HuH-7.5 (cell line): ENCODE results near the gene CFAP210.
"Not testable (repeated sequence)": the region's sequence is repeated elsewhere in the genome, so short reads cannot be mapped to it uniquely, and the experiment has no call there.

Experiments
- DNase-seq: peaks from one replicate; pipeline ENCODE4 v3.0.0; 2011; ENCODE audit warnings: low spot score

Gene CFAP210

DNA sequence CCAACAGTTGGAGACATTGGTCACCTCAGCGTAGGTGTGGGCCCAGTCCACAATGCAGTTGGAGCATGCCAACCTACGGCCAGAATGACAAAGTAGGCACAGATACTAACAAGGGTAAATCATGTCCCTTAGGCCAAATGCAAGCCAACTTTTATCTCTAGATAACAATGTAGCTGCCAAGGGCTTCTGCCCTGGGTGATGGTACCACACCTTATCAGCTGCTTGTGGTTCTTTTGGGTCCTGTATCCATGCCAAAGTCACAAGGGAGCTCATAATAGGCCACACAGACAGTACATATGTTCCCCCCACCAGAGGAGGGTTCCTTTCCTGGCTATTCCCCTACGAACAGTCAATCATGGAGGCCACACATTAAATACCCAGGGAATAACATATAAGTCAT, 19.1 kb upstream of the CFAP210 start:
- DNase-seq, result no peak

DNA sequence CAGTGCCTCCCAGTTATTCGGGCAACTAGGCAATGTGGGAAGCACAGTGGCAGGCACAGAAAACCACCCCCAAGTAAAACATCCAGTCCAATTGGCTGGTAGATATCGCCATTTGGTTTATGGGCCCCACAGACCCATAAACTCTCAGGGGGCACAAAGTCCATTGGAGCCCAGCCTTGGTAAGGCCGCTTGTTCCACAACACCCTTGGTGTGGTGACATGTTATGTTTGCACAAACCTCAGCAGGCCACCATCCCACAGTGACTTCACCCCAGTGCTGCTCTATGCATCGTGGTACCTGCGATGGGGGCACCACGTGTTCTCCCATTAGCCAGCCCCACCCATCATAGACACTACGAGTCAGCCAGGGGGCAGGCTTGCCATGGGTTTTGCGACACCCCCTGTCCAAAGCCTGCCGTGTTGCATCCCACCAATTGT, 18.6 kb upstream of the CFAP210 start:
- no peak for DNase-seq

DNA sequence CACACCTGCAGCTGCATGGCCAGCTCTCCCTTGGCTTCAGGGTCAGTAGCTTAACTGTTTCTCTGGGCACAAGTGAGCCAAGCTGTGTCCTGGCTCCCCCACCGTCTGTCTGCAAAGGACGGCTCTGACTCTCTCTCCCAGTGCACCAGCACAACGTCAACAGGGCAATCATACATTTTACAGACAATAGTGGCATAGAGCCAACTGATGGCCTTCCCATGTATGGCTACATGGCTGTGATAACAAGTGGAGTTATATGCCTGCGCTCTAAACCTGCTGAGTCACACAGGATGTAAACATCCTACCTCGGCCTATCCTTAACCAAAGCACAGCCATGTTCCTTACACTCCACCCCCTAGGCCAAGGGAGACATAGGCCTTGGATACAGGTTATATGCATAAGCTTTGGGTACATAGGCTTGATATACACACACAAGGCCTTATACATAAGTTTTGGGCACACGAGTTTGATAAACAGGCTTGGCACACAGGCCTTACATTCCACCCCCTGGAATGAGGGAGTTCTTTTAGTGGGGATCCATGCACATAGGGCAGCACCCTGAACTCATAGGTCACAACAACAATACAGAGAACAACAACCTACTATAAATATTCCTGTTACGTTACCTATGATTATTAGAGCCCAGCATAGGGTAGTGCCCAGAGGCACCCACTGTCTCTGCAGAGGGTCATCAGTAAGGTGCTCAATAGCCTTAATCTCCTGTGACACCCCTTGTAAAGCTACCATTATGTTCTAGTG, 17.7 kb upstream of the CFAP210 start:
- no peak for DNase-seq

DNA sequence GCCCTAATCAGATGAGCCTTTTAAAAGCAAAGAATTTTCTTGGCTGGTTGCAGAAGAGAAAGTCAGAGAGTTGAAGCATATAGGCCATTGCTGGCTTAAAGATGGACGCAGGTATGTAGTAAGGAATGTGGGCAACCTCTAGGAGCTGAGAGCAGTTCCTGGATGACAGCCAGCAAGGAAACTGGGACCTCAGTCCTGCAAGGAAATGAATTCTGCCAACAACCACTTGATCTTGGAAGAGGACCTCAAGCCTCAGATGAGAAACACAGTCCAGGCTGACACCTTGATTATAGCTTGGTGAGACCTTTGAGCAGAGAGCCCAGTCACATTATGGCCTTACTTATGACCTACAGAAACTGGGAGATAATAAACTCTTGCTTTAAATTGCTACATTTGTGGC, 15.8 kb upstream of the CFAP210 start:
- DNase-seq, result no peak

DNA sequence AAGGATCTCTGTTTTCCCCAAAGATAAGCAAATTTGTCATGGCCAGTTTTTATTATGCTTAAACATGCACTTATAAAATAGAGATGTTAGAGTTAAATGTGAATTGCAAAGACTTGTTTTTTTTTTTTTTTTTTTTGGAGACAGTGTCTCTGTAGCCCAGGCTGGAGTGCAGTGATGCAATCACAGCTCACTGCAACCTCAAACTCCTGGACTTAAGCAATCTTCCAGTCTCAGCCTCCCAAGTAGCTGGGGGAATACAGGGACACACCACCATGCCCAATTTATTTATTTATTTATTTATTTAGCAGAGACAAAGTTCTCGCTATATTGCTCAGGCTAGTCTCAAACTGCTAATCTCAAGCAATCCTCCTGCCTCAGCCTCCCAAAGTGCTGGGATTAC, 15.1 kb upstream of the CFAP210 start:
- DNase-seq, result no peak

DNA sequence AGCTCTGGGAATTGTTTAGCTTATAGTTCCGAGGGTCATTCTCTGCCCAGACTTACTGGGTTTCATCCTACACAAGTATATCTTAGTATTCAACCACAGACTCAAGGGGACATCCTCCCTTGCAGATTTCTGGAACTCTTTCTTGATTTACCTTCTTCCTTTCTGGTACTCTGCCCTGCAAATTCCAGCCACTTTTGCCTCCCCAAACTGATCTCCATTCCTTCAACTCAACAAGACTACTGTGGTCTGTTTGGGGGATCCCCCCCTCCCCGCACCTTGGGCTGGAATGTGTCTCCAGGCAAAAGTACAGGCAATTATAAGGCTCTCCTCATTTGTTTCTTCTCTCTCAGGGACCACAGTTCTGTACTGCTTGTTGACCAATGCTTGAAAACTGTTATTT, 13.4 kb upstream of the CFAP210 start:
- no peak for DNase-seq

DNA sequence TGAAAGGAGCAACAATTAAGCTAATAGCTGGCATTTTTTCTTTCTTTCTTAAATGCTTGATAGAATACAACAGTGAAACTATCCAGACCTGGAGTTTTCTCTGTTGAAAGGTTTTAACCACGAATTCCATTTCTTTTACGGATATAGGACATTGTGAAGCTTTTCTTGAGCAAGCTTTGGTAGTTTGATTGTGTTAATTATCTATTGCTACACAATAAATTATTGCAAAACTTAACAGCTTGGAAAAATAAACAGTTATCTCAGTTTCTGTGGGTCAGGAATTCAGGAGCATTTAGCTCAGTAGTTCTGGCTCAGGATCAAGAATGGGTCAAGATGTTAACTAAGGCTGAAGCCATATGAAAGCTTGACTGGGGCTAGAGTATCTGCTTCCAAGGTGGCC, 11.7 kb upstream of the CFAP210 start:
- no peak for DNase-seq

DNA sequence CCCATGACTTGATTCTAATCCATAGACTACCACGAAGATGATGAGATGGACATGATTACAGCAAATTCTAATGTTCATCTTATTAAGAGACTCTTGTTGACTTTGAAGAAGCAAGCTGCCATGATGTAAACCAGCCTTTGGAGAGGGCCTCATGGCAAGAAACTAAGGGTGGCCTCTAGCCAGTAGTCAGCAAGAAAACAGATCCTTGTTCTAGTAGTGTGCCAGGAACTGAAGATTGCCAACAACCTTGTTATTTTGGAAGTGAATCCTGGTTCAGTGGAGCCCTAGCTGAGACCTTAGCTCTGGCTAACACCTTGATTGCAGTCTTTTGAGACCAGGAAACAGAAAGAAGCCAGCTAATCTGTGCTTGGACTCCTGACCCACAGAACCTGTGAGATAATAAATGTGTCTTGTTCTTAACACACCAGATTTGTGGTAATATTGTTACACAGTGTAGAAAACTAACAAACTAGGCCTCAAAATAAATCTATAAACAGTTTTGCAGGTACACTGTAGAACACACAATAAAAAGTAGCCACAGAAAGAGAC, 10.0 kb upstream of the CFAP210 start:
- no peak for DNase-seq

DNA sequence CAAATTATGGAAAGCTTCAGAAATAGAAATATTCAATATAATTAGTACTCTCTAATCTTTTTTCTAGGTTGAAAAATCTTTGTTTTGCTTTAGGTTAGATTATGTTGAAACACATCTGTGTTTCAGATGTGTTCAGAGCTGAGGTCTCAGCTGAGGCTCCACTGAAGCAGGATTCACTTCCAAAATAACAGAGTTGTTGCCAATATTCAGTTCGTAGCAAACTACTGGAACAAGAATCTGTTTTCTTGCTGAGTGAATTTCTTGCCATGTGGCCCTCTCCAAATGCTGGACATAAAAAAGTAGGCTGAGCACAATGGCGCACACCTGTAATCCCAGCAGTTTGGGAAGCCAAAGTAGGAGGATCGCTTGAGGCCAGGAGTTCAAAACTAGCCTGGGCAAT, 8.8 kb upstream of the CFAP210 start:
- DNase-seq, result no peak

DNA sequence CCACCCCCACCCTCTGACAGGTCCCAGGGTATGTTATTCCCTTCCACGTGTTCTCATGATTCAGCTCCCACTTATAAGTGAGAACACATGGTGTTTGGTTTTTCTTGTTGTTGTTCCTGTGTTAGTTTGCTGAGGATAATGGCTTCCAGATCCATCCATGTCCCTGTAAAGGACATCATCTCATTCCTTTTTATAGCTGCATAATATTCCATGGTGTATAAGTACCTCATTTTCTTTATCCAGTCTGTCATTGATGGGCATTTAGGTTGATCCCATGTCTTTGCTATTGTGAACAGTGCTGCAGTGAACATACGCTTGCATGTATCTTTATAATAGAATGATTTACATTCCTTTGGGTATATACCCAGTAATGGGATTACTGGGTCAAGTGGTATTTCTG, 5.0 kb upstream of the CFAP210 start:
- not testable (repeated sequence) for DNase-seq

DNA sequence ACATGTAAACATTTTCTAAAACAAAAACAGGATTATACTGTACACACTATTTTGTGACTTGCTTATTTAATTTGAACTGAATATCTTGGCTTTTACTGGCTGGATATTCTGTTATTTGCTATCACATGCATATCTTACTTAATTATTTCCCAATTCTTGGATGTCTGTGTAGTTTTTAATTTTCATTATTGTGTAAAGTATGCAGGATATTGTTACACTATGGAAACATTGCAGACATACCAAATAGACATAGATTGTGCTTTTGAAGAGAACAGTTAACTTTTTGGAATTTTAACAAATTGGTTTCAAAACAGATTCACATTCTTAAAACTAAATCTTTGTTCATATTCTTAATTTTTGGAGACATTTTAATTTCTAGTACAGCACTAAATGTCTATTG, 2.2 kb upstream of the CFAP210 start:
- DNase-seq, result no peak

DNA sequence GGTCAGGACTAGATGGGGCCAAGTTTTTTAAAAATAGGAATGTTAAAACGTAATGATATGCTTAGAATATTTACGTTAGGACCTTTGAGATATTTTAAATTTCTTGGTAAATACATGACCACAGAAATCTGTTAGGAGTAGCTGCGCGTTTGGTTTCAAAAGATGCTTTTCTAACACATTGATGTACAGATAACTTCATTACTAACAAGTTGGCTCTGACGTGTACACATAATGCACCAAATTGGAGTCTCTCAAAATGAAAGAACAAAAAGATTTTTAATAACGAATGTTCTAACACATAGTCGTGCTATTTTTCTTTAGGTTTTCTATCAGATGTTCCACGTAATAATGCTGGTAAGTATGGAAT, 672 bp upstream of the CFAP210 start:
- DNase-seq, result no peak

DNA sequence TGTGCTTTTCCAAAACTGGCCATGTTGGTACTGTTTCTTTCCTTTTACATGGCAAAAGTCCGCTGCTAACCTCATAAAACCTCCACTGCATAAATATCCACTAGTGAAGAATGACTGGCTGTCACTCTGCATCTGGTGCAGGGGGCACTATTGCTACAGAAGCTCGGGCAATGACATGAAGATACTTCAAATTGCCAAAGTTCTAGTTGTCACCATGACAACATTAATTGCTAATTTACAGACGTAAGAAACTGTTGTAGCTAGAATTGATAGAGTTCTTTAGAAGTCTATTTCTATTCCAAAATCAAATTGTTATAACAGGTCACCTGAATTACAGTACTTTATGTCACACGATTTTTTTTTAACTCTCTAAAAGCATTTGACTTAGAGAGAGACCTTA, 845 bp downstream of the CFAP210 start:
- DNase-seq, result no peak

DNA sequence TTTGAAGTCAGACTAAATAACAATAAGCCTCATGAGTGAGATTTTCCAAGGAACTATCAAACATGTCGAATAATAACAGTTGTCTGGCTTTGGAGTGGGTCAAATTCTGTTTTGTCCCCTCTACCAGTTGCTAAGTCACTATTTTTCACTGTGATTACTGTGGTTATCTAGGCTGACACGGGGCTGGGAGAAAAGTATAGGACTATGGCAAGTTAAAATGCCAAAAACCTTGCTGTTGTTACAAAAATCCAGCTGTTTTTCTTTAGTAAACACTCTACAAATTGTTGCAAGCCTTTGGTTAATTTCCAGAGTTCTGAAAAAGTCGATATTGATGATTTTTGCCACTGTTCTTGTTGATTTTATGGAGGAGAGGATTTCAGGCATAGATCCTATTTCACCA, 1.5 kb downstream of the CFAP210 start:
- no peak for DNase-seq

DNA sequence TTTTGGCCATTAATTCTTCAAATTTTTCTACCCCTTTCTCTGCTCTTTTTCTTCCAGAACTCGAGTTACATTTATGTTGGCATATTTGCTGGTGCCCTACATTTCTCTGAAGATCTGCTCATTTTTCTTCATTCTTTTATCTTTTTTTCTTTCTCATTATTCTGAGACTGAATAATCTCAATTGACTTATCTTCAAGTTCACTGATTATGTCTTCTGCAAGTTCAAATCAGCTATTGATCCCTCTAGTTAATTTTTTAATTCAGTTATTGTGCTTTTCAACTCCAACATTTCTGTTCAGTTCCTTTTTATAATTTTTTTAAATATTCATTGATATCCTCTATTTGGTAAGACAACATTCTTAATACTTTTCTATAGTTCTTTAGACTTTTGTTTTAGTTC, 3.2 kb downstream of the CFAP210 start:
- no peak for DNase-seq

DNA sequence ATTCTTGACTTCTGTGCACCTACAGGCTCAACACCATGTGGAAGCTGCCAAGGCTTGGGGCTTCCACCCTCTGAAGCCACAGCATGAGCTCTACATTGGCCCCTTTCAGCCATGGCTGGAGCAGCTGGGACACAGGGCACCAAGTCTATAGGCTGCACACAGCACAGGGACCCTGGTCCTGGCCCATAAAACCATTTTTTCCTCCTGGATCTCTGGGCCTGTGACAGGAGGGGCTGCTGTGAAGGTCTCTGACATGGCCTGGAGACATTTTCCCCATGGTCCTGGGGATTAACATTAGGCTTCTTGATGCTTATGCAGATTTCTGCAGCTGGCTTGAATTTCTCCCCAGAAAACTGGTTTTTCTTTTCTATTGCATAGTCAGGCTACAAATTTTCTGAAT, 6.3 kb downstream of the CFAP210 start:
- DNase-seq, result not testable (repeated sequence)

DNA sequence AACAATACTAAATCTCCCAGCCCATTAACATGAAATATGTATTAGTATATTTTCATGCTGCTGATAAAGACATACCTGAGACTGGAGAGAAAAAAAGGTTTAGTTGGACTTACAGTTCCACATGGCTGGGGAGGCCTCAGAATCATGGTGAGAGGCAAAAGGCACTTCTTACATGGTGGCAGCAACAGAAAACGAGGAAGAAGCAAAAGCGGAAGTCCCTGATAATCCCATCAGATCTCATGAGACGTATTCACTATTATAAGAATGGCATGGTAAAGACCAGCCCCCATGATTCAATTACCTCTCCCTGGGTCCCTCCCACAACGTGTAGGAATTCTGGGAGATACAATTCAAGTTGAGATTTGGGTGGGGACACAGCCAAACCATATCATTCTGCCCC, 7.4 kb downstream of the CFAP210 start:
- DNase-seq, result not testable (repeated sequence)

DNA sequence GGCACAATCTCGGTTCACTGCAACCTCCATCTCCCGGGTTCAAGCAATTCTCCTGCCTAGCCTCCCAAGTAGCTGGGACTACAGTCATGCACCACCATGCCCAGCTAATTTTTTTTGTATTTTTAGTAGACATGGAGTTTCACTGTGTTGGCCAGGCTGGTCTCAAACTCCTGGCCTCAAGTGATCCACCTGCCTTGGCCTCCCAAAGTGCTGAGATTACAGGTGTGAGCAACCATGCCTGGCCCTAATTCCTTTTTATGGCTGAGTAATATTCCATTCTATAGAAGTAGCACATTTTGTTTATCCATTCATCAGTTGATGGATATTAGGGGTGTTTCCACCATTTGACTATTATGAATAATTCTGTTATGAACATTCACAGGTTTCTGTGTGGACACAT, 9.5 kb downstream of the CFAP210 start:
- DNase-seq, result not testable (repeated sequence)

DNA sequence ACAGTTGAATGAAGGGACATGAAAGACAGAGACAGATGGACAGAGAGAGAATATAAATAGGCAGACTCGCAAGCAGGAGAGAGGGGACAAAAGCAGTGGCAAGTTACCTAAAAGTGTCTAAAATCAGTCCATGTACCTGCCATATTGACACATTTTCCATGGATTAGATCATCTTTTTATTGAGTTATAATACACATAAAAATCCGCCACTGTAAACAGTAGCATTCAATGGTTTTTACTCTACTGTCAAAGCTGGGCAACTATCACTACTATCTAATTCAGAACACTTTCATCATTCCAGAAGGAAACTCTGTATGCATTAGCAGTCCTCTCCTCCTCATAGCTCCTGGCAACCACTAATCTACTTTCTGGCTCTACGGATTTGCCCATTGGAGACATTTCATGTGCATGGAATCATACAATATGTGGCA, 10.1 kb downstream of the CFAP210 start:
- no peak for DNase-seq

DNA sequence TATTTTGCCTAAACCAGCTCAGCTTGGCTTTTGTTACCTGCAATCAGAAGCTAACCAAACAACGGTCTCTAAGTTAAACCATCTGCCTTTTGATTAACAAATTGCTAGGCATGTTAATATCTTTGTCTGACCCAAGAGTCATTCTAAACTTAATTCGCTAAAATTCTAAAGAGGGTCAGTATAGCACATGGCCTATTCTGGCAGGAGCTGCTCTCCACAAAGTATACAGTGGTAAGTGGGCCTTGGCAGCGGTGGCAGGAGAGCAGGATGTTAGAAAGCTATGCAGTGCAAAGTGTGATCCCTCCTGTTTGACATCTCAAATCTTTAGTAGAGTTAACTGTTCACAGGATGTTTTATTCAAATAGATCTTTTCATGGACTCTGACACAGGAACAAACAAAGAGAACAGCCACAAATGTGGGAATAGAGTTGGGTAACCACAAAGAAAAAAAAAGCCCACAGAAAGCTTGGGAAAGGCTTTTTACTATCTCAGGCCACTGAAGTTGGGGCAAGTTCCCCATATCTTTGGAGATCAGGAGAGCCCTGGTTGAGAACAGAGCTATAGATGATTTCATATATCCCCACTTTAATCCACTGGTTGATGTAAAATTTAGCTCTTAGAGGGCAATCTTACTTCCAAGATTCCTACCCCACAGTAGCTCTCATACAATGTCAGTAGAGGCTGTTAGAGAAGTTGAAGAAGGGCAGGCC, 10.6 kb downstream of the CFAP210 start:
- no peak for DNase-seq

DNA sequence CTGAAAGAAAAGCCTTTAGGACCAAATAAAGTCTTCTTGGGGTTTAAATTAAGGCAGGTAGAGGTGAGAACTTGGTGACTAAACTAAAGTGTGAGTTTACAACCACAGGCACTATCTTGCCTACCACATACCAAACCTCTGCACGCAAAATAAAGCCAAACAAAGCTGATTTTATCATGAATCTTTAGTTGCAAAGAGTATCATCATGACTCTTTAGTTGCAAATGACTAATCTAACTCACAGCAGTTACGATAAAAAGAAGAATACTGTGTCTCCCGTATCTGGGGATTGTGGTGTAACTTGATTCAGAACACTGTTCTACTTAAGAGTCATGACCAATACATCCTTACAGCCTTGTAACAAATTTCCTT, 11.2 kb downstream of the CFAP210 start:
- DNase-seq, result no peak

DNA sequence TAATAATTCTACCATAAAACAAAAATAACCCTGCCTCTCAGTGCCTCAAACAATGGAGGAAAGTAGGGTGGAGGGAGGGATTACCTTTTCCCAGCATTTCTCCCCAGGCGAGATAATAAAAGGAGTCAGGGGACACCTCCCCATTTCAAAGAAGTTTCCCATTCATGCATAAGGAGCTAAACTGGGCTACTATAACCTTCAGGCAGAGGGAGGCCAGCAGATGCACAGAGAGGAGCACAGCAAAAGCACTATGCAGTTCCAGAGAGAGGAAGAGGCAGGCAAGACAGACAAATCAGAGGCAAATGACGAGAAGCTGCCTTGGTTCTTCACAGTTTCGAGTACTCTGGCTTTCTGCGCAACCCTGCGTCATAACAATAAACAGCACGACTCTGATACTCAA, 17.4 kb downstream of the CFAP210 start:
- no peak for DNase-seq

DNA sequence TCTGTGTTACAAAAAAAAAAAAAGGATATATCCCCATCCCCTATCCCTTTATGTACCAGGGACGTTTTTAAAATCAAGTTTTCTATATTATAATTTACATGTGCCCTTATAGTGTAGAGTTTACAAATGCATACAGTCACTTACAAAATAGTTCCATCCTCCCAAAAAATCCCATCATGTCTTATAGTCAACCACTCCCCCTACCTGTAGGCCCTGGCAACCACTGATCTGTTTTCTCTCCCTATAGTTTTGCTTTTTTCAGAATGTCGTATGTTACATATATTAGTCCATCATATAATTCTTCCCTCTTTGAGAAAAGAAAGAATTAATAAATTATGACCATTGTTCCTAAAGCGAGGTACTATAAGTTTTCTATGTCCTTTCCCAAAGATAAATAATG, 17.8 kb downstream of the CFAP210 start:
- DNase-seq, result no peak

DNA sequence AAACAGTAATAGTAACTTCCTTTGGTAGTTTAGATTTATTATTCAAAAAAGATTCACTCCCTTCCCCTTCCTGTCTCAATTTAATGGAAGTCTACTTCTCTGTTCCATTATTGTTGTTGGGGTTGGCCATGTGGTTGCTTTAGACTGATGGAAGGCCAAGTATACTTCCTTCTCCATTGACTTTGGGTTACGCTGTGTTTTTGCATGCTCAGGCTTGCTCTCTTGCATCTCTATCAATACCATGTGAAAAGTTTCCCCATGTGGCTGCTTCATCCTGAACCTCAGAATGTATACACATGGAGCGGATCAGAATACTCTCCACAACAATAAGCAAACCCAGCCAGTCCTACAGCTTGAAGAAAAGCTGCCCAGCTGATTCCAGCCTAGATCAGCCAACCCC, 20.3 kb downstream of the CFAP210 start:
- DNase-seq, result no peak
